Fibroblast of lung (primary cell): Measurements from ENCODE around the gene ANKRD45. TPM values are rescaled to one million over a fixed set of nuclear protein-coding genes. Genes with fewer than 3 reads are reported as not detected.
"Not testable (repeated sequence)": the region's sequence is repeated elsewhere in the genome, so short reads cannot be mapped to it uniquely, and the experiment has no call there.

Experiments used
- DNase-seq, 2 donors: peaks; one replicate each; pipeline versions ENCODE4 v3.0.0 to v3.0.0-alpha.2; 2010; ENCODE audit warnings: low read depth in 2 of 2
- H2AFZ ChIP-seq: 2 replicates; pipeline ENCODE4 v1.5.1; 2012; ENCODE audit warnings: low read length, control low read depth, inconsistent platforms
- H3K27ac ChIP-seq: 2 replicates; pipeline ENCODE4 v1.5.1; 2011; ENCODE audit warnings: low read length, control low read depth; ENCODE audit not compliant: insufficient read depth
- H3K27me3 ChIP-seq: 2 replicates; pipeline ENCODE4 v1.5.1; 2011; ENCODE audit warnings: mild to moderate bottlenecking, low read length; ENCODE audit not compliant: control insufficient read depth, insufficient read depth
- H3K36me3 ChIP-seq: 2 replicates; pipeline ENCODE4 v1.5.1; 2011; ENCODE audit warnings: low read length; ENCODE audit not compliant: control insufficient read depth, insufficient read depth
- H3K4me1 ChIP-seq: 2 replicates; pipeline ENCODE4 v1.5.1; 2011; ENCODE audit warnings: low read length; ENCODE audit not compliant: control insufficient read depth, insufficient read depth; ENCODE audit errors: extremely low read depth
- H3K4me2 ChIP-seq: 2 replicates; pipeline ENCODE4 v1.5.1; 2011; ENCODE audit warnings: low read length, control low read depth; ENCODE audit not compliant: insufficient read depth; ENCODE audit errors: extremely low read depth
- H3K4me3 ChIP-seq, 4 experiments: fragments of 200-600 bp in 1 of 4; sonication (generic) in 1 of 4; replicated peaks in 1 of 4; 2 replicates each; pipeline ENCODE4 v1.5.1; 2011 to 2016; ENCODE audit warnings: low read length in 4 of 4, low read depth in 3 of 4, mild to moderate bottlenecking in 3 of 4, control low read depth in 2 of 4, inconsistent platforms in 1 of 4, mixed read lengths in 1 of 4; ENCODE audit not compliant: insufficient read depth in 1 of 4; ENCODE audit errors: control extremely low read depth in 1 of 4
- H3K79me2 ChIP-seq: 2 replicates; pipeline ENCODE4 v1.5.1; 2012; ENCODE audit warnings: mild to moderate bottlenecking, low read length, inconsistent platforms; ENCODE audit not compliant: control insufficient read depth, insufficient read depth
- H3K9ac ChIP-seq: 2 replicates; pipeline ENCODE4 v1.5.1; 2011; ENCODE audit warnings: mild to moderate bottlenecking, low read length, control low read depth; ENCODE audit not compliant: insufficient read depth
- H3K9me3 ChIP-seq: 2 replicates; pipeline ENCODE4 v1.5.1; 2012; ENCODE audit warnings: low read depth, low read length; ENCODE audit not compliant: control insufficient read depth, insufficient read depth
- H4K20me1 ChIP-seq: 2 replicates; pipeline ENCODE4 v1.5.1; 2011; ENCODE audit warnings: low read length; ENCODE audit not compliant: control insufficient read depth, insufficient read depth; ENCODE audit errors: extremely low read depth
- CTCF ChIP-seq, 2 donors: IDR thresholded peaks in 1 of 2; conservative IDR thresholded peaks in 1 of 2; 1 replicate in 1 of 2; 2 replicates in 1 of 2; pipeline ENCODE4 v1.5.1; 2011 to 2012; ENCODE audit warnings: low read length in 2 of 2, control low read depth in 1 of 2, inconsistent platforms in 1 of 2, low read depth in 1 of 2, mild to moderate bottlenecking in 1 of 2
- EZH2 ChIP-seq: IDR thresholded peaks from 2 replicates; pipeline ENCODE4 v1.5.1; 2012; ENCODE audit warnings: low read length, control low read depth, mild to moderate bottlenecking; ENCODE audit errors: missing control alignments
- polyA plus RNA-seq, 2 donors: library from polyadenylated mRNA; depleted of rRNA in 1 of 2; stranded (reverse) in 1 of 2; unstranded in 1 of 2; fragments of >200 nt; gene quantifications; 2 replicates each; pipeline ENCODE4 v1.2.1, GENCODE V29; 2011 to 2012; ENCODE audit warnings: missing spikeins in 1 of 2
- total RNA-seq: library from RNA; depleted of rRNA; stranded (reverse); fragments of >200 nt; gene quantifications from 2 replicates; pipeline ENCODE4 v1.2.1, GENCODE V29; 2014

Gene ANKRD45
- total and polyA plus RNA-seq, 2 donors (not counting 1 experiment from before 2014, with no cell fraction given), result 0.43 to 1.7 TPM

- no peak for TF ChIP-seq EZH2
- TF ChIP-seq CTCF (conservative IDR thresholded peaks at IDR 0.05 in 1 of 2, IDR thresholded peaks at IDR 0.05 in 1 of 2; ENCODE audit: low read depth in 1 of 2, low read length in 2 of 2), result no peak
- H3K27me3 ChIP-seq, result no peaks in the 10 kb centered on the region
- H3K9me3 ChIP-seq, result no peaks in the 10 kb centered on the region
- no peak overlapping the region for H3K4me3 ChIP-seq
- DNase-seq, result no peak
- H3K9ac ChIP-seq, result no peak overlapping the region
- no peaks in the 10 kb centered on the region for H4K20me1 ChIP-seq
- H3K36me3 ChIP-seq, result no peaks in the 10 kb centered on the region
- H3K27ac ChIP-seq, result no peak overlapping the region
- H3K4me2 ChIP-seq, result no peak overlapping the region
- H3K79me2 ChIP-seq, result no peaks in the 10 kb centered on the region
- H3K4me1 ChIP-seq, result no peaks in the 10 kb centered on the region
- no peak overlapping the region for H2AFZ ChIP-seq
These were observed 99.2 kb downstream of the ANKRD45 start for GRCh38 chr1:173570370-173571007.

GRCh38 chr1:173568483-173568882 is 101.2 kb downstream of the ANKRD45 start:
- Histone ChIP-seq H3K4me3 (no peak overlapping the region), H3K4me1 (no peaks in the 10 kb centered on the region), H3K79me2 (no peaks in the 10 kb centered on the region), H3K27ac (no peak overlapping the region), H3K9ac (no peak overlapping the region), H4K20me1 (no peaks in the 10 kb centered on the region), H3K9me3 (no peaks in the 10 kb centered on the region), H3K36me3 (no peaks in the 10 kb centered on the region), H3K4me2 (no peak overlapping the region), H2AFZ (no peak overlapping the region), H3K27me3 (no peaks in the 10 kb centered on the region)
- DNase-seq, result no peak
- TF ChIP-seq EZH2 (no peak), CTCF (conservative IDR thresholded peaks at IDR 0.05 in 1 of 2, IDR thresholded peaks at IDR 0.05 in 1 of 2; ENCODE audit: low read depth in 1 of 2, low read length in 2 of 2) (no peak)

- not testable (repeated sequence) for H3K79me2 ChIP-seq, H3K9me3 ChIP-seq, H3K27ac ChIP-seq, H3K4me2 ChIP-seq, H3K27me3 ChIP-seq, H3K36me3 ChIP-seq, H3K4me1 ChIP-seq, H2AFZ ChIP-seq, H4K20me1 ChIP-seq, H3K4me3 ChIP-seq, H3K9ac ChIP-seq, DNase-seq
These were observed 105.8 kb downstream of the ANKRD45 start for GRCh38 chr1:173563846-173564245.
